ENCODE measurements around the gene NRF1.
"Not testable (repeated sequence)": the region's sequence is repeated elsewhere in the genome, so short reads cannot be mapped to it uniquely, and the experiment has no call there.

The NRF1 gene

DNA sequence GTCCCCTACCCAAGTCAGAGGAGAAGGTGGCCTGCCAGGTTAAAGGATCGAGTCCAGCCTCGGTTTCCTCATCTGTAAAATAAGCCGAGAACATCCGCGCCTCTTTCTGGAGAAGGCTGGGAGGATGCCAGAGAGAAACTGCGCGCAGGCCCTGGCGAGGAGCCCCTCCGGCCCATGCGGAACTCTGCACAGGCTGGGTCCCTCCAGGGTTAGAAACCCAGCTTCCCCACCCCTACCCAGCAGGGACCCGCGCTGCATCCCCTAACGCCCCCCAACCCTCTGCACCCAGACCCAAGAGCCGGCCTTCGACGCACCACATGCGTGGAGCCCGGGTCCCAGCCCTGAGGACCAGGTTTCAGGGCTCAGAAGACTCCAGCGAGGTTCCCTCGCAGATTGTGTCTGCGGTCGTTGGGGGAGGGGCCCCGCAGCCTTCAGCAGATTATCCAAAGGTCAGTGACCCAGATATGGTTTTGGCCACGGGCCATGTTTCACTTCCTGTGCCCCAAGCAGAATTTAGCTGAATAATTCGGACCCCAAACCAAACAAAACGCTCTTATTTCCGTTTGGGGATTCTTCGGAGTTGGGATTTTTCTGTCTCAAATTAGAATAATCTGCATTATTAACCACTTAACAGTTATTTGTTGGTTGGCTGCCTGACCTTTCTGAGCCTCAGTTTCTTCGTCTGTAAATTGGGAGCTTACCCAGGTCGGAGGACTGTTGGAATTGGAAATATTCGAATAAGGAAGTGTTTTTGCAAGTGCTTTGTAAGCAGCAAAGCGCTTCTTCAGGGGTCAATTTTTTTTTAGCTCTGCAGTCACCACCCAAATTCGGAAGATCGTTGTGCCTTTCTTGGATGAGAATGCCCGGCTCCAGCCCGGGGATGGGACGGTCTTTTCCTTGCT, 173.5 kb downstream of the NRF1 start:
- DNase-seq = no peak

DNA sequence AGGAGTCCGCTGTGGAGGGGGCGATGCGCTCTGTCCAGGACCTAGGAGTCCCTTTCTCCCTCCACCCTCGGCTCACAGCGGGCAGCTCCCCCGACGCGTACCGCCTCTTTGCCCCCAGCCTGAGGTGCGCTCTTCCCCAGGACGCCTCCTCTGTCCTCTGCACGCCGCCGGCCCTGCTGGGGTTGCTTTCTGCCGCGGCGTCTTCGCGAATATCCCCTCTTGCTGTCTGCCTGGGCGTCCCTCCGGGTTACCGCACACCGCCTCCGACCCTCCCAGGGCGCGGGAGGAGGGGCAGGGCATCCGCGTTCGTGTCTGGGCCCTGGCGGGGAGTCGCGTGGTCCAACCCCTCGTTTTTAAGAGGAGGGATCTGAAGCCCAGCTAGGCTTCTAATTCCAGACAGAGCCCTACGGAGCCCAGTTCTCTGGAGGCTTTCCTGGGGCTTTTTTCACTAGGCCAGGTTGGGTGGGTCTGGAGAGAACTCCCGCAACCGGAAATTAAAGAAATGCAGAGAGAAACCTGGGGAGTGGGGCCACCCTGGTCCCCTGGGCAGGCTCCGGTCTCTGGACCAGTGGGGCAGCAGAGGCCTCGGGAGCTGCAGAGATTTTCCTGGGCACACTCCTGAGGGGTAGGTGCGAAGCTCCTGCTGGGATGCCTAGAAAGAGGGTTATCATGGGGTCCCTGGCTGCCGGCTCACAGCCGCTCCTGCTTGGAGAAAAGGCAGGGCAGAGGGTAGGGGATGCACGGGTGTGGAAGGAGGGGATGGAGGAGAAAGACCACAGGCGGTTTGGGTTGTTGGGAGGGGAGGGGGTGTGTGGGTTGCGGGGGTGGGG, 174.4 kb downstream of the NRF1 start:
- DNase-seq = no peak

- DNase-seq = no peak
Measured at GRCh38 chr7:129786825-129787563, 175.5 kb downstream of the NRF1 start.

- no peak for DNase-seq
Measured at GRCh38 chr7:129789000-129789399, 177.5 kb downstream of the NRF1 start.

- no peak for DNase-seq
Measured at GRCh38 chr7:129789652-129790051, 178.1 kb downstream of the NRF1 start.

GRCh38 chr7:129790136-129790535, 178.6 kb downstream of the NRF1 start:
- DNase-seq = no peak

DNA sequence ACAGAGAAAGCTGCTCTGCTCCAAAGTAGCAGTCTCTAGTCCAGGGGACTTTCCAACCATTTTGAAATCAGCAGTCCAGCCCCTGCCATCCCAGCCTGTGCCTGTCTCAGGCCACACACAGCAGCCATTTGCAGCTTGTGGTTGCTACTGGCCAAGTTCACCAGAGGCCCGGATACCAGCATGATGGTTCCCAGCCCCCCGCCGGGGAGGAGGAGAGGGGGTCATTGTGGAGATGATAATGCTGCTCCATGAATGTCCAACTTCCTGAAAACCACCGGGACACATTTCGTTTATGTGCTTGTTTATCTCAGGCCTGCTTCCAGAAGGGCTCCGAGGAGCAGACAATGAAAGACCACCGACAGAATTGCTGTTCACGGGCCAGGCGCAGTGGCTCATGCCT, 181.2 kb downstream of the NRF1 start:
- DNase-seq = no peak

- no peak for DNase-seq
Measured at GRCh38 chr7:129793506-129794310, 182.2 kb downstream of the NRF1 start.

DNA sequence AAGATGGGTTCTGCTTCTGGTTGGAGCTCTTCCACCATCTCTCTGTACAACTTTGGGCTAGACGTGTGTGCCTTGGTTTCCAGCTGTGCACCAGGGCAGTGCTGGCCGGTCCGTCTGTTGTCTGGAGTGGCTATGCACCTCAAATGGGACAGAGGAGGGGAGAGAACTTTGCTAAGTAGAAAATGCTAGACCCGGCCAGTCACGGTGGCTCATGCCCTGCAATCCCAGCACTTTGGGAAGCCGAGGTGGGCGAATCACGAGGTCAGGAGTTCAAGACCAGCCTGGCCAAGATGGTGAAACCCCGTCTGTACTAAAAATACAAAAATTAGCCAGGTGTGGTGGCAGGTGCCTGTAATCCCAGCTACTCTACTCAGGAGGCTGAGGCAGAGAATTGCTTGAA, 182.9 kb downstream of the NRF1 start:
- DNase-seq = not testable (repeated sequence)

DNA sequence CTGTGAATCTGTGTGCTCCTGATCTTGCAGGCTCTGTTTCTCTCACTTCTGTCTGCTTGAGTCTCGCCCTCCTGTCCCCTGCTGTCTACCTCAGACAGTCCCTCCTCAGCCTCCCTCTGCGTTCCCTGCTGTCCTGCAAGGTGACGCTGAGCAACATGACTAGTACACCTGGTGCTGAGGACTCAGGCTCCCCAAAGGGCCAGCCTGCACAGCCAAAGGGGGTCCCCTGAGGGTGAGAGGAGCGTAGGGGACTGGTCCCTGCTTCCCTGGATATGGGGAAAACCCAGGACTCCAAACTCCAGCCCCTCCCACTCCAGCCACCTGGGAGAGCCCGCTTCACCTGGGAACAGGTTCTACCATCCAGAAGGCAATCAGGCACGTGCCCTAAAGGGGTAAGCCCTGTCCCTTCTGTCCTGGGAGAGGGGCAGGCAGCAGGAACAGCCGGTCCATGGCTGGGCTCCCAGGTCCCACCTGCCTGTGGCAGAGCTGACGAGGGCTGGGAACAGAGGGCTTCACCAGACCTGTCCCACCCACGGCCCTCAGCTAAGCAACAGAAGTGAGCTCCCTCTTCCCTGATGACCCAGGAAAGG, 184.8 kb downstream of the NRF1 start:
- no peak for DNase-seq

GRCh38 chr7:129797214-129797789, 185.8 kb downstream of the NRF1 start:
- no peak for DNase-seq

GRCh38 chr7:129798616-129799349, 187.3 kb downstream of the NRF1 start:
- DNase-seq = no peak

DNA sequence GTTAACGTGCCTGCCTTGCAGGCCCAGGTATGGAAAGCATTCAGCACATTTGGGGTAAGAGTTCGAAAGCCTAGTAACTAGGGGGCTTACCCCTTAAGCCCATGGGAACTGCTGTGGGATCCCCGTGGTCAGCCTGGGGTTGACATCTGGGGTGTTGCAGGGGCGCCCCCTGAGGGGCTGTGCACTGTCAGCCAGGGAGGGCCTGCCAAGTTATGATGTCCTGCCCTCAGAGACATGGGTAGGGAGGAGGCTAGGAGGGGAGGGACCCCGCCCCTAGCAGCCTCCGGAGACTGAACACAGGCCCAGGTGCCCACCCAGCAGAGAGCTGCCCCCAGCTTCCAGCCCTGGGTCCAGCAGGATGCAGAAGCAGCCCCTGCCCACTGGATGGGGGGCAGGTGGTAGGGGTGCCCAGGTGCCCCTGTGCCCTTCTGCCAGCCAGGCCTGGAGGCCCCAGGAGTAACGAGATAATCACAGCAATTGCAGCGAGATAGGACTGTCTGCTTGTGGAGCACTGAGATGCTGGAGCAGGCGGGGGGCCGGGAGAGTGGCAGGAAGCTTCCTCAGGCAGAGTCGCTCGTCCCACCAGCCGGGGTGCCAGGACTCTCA, 187.9 kb downstream of the NRF1 start:
- no peak for DNase-seq

DNA sequence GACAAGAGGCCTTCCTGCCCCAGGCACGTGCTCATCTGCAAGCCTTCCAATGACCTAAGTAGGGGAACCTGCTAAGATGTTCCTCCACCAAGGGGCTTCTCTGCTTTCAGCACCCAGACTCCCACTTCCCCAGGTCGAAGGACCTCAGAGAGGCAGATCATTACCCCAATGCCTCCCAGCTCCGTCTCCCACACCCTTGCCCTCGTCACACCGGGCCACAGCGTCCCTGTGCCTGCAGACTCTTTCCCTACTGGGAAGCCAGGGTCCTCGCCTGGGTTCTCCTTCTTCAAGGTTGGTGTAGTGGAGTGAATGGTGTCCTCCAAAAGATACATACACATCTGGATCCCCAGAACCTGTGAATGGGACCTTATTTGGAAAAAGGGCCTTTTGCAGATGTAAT, 189.4 kb downstream of the NRF1 start:
- no peak for DNase-seq

DNA sequence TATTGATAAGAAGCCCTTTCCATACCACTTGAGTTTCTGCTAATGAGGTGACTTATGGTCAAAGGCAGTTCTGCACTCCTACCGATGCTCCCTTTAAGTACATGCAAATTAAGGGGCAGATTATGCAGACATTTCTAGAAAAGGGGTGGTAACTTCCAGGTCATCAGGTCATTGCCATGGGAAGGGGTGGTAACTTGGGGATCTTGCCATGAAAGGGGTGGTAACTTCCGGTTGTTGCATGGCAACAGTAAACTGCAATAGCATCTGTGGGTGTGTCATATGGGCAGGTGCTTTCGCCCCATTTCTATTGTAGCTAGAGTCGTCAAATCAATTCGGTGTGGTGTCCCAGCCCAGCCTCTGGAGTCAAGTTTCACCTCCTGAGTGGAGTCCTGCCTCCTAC, 190.4 kb downstream of the NRF1 start:
- DNase-seq = no peak

DNA sequence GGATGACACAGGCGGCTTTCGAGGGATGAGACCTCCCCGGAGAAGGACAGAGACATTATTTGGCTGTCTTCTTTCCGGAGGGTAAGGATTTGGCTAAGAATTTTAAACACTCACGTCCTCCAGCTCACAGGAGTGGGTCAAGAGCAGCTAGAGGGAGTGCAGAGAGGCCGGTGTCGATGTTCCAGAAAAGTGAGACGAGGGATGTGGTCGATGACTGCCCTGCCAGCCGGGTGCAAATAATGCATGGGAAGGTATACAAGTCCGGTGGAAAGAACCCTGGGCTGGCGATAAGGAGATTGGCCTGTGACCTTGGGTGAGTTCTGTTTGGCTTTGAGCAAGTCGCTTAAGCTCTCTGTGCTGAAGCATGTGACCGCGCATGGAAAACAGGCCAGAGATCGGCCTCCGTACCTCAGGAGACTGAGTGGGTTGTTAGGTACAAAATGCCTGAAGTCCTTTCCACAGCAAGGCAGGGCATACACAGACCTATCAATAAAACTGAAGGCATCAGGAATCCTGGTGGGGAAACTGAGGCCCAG, 192.1 kb downstream of the NRF1 start:
- no peak for DNase-seq

DNA sequence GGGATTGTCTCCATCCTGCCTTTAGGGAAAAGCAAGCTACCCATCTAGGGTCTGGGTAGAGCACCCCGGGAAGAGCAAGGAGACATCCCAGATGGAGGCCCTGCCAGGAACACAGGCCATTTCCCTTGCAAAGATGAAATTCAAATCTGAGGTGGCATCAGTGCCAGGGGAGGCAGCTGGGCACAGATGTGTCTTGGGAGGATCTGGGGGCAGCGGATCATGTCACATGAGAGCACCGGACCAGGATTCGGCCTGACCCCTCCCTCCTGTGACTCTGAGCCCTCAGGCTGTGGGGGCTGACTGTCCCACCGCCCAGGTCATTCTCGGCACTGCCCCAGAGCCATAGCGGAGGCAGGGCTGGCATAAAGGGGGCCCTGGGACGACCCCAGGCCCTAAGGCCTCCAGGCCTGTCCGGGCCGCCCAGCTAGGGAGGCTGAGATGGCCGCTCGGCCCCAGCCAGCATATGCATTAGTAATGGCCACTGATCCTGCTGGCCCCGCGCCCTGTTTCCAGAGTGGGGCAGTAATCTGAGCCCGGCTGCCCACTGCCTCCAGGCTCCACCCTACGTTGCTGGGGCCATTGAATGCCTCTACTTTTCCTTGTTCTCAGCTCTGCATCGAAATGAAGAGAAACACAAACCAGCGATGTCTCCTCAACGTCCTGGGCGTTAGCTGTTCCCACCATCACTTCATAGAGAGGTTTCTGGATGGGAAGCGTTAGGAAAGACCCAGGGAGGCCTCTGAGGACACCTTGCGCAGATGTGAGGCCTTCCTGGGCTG, 192.8 kb downstream of the NRF1 start:
- no peak for DNase-seq

GRCh38 chr7:129804890-129805719, 193.6 kb downstream of the NRF1 start:
- DNase-seq = no peak
